ENCODE data around the gene SPOCD1.

SPOCD1 gene

DNA sequence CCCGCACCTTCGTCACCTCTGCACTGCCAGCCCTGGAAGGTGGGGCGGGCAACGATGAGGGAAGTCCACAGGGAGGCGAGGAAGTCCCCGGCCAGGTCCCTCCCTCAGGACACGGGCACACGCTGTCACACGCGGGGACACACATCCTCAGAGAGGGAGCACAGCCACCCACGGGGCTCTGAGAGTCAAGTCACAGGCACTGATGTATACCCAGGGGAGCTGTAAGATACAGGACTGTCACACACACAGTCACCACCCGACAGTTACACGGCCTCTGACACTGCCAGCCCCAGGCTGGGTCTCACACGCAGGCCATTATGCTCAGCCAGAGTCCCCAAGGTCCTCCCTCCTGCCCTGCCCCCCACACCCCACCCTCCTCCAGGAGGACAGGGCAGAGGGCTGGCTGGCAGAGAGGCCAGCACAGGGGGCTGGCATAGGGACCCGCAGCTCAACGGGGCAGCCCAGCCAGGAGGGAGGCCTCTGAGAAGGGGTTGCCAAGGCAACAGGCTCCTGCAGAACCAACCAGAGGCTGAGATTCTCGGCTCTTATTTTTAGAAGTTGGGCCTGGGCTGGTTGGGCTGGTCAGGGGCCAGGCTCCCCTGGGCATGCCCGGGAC is 34.0 kb downstream of the SPOCD1 start:
- Mint-ChIP-seq H3K27me3 (peaks cover 4% of the 10 kb centered on the region), H3K4me3 (no peak overlapping the region), H3K36me3 (ENCODE audit: low read depth) (no peaks in the 10 kb centered on the region), H3K27ac (no peak overlapping the region), H3K4me1 (peaks cover 5% of the 10 kb centered on the region), H3K9me3 (no peaks in the 10 kb centered on the region)
- DNase-seq, result no peak
- ATAC-seq, result no peak

GRCh38 chr1:31781138-31781755 is 34.6 kb downstream of the SPOCD1 start:
- peaks cover 5% of the 10 kb centered on the region for H3K4me1 Mint-ChIP-seq
- no peaks in the 10 kb centered on the region for H3K9me3 Mint-ChIP-seq
- ATAC-seq (no peak), DNase-seq (no peak)
- no peak overlapping the region for H3K4me3 Mint-ChIP-seq
- no peak overlapping the region for H3K27ac Mint-ChIP-seq
- H3K27me3 Mint-ChIP-seq, result peaks cover 5% of the 10 kb centered on the region
- no peaks in the 10 kb centered on the region for H3K36me3 Mint-ChIP-seq (ENCODE audit: low read depth)

DNA sequence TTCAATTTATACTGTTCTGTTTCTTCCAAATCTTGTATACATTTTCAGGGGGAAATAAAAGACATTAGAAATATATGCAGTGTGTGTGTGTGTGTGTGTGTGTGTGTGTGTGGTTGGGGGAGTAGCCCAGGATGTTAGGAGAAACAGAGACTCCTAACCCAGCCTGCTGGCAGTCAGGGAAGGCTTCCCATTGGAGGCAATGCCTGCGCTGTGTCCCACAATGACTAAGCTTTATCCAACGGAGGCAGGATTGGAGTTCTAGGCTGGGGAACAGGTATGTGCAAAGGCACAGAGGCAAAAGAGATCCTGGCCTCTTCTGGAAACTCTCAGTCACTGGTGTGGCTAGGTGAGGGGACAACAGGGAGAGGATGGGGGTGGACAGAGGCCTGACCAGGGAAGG is 35.2 kb downstream of the SPOCD1 start:
- Mint-ChIP-seq H3K4me1 (peaks cover 5% of the 10 kb centered on the region), H3K27me3 (peaks cover 8% of the 10 kb centered on the region), H3K9me3 (no peaks in the 10 kb centered on the region), H3K36me3 (ENCODE audit: low read depth) (no peaks in the 10 kb centered on the region), H3K27ac (peak overlapping the region; percentile 41), H3K4me3 (no peak overlapping the region)
- DNase-seq (no peak), ATAC-seq (no peak)

DNA sequence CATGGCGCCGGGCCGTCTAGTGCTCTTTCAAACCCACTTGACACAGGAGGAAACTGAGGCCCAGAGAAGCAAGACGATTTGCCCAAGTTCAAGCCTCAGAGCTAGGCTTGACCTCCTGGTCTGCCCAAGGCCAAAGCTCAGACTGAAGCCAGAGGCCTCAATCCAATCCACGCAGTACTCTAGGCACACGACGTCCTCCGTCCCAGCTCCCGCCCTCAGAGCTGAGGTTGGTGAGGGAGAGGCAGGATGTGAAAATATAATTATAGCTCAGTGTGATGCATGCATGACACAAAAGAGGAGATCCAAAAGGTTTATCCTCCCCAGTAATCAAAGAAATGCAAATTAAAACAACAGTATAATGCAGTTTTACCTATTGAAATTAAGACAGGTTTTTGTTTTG is 36.1 kb downstream of the SPOCD1 start:
- Mint-ChIP-seq H3K4me1 (peaks cover 4% of the 10 kb centered on the region), H3K9me3 (no peaks in the 10 kb centered on the region), H3K36me3 (ENCODE audit: low read depth) (no peaks in the 10 kb centered on the region), H3K27me3 (peaks cover 11% of the 10 kb centered on the region), H3K4me3 (no peak overlapping the region), H3K27ac (no peak overlapping the region)
- no peak for ATAC-seq
- no peak for DNase-seq

DNA sequence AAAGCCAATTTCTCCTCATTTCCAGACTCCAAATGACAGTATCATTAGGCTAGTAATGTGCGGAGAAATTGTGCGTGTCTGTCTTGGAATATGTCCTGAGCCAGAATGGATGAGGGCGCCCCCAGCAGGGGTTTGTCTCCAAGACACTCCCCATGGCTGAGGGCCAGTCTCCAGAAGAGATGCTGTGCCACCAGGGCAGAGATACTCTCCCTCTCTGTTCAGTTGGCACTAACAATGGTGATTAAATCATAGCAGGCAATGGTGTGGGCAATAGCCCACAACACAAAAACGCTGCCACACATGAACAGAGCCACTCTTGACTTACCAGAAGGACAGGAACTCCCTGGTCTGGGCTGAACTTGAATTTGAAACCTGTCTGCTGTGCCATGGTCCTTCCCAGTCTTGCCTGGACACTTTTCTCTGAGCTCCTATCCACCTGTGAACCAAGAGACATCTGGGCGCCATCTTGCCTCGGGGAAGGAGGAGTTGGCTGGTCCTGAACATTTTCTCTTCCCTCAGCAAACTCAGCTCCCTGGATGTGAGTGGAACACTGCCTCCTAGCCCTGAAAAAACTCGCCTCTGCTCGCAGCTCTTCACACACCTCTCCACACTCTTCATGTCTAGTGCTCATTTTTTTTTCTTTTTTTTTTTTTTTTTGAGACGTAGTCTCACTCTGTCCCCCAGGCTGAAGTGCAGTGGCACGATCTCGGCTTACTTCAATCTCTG is 36.9 kb downstream of the SPOCD1 start:
- peaks cover 4% of the 10 kb centered on the region for H3K4me1 Mint-ChIP-seq
- no peak overlapping the region for H3K4me3 Mint-ChIP-seq
- no peak overlapping the region for H3K27ac Mint-ChIP-seq
- peaks cover 19% of the 10 kb centered on the region for H3K27me3 Mint-ChIP-seq
- no peaks in the 10 kb centered on the region for H3K9me3 Mint-ChIP-seq
- ATAC-seq (no peak), DNase-seq (no peak)
- no peaks in the 10 kb centered on the region for H3K36me3 Mint-ChIP-seq (ENCODE audit: low read depth)

DNA sequence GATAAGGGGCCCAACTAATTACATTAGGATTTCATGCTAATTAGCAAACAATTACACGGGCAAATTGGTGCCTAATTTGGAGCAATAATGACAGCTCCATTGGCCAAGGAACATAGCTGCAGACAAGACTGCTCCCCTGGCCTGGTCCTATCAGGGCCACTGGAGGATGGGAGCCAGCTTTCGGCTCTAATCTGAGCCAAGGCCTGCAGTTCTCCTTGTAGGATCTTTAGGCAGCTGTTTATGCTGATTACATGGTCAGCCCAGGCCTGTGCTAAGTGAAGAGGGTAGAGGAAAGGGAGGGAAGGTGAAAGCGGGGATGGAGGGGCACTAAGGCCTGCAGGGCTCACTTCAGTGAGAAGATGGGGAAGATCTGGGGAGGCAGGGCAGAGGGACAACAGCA is 39.3 kb downstream of the SPOCD1 start:
- no peak for DNase-seq
- no peak for ATAC-seq
- H3K36me3 Mint-ChIP-seq (ENCODE audit: low read depth), result no peaks in the 10 kb centered on the region
- H3K27me3 Mint-ChIP-seq, result peaks cover 36% of the 10 kb centered on the region
- no peak overlapping the region for H3K27ac Mint-ChIP-seq
- no peak overlapping the region for H3K4me3 Mint-ChIP-seq
- H3K9me3 Mint-ChIP-seq, result no peaks in the 10 kb centered on the region
- peaks cover 21% of the 10 kb centered on the region for H3K4me1 Mint-ChIP-seq

- H3K27me3 Mint-ChIP-seq, result peaks cover 40% of the 10 kb centered on the region
- ATAC-seq (no peak), DNase-seq (no peak)
- H3K36me3 Mint-ChIP-seq (ENCODE audit: low read depth), result no peaks in the 10 kb centered on the region
- no peaks in the 10 kb centered on the region for H3K9me3 Mint-ChIP-seq
- no peak overlapping the region for H3K27ac Mint-ChIP-seq
- no peak overlapping the region for H3K4me3 Mint-ChIP-seq
- H3K4me1 Mint-ChIP-seq, result peaks cover 26% of the 10 kb centered on the region
Measured at GRCh38 chr1:31776032-31776431, 39.8 kb downstream of the SPOCD1 start.

- no peaks in the 10 kb centered on the region for H3K9me3 Mint-ChIP-seq
- H3K4me1 Mint-ChIP-seq, result peaks cover 30% of the 10 kb centered on the region
- DNase-seq (no peak), ATAC-seq (no peak)
- H3K27me3 Mint-ChIP-seq, result peaks cover 43% of the 10 kb centered on the region
- H3K27ac Mint-ChIP-seq, result no peak overlapping the region
- no peaks in the 10 kb centered on the region for H3K36me3 Mint-ChIP-seq (ENCODE audit: low read depth)
- no peak overlapping the region for H3K4me3 Mint-ChIP-seq
Measured at GRCh38 chr1:31775210-31775999, 40.4 kb downstream of the SPOCD1 start.

- DNase-seq (no peak), ATAC-seq (no peak)
- Mint-ChIP-seq H3K36me3 (ENCODE audit: low read depth) (no peaks in the 10 kb centered on the region), H3K9me3 (no peaks in the 10 kb centered on the region), H3K27ac (no peak overlapping the region), H3K27me3 (peaks cover 43% of the 10 kb centered on the region), H3K4me3 (no peak overlapping the region), H3K4me1 (peaks cover 32% of the 10 kb centered on the region)
Measured at GRCh38 chr1:31774495-31774894, 41.3 kb downstream of the SPOCD1 start.

DNA sequence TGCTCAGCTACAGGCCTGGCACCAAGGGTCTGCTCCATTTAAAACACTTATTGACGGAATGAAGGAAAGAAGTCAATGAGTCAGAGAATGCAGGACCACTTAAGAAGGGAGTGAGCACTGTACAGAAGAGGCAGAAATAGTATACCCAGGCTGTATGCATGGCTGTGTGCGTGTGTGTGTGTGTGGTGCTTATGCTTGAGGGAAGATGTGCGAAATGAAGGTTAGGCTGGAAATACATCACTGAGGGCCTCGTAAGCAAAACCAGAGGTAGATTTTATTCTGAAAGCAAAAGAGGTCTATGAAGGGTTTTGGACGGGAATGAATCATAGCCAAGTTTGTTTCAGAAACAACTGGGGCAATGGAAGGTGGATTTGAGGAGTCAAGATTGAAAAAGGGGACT is 42.0 kb downstream of the SPOCD1 start:
- Mint-ChIP-seq H3K27ac (no peak overlapping the region), H3K9me3 (no peaks in the 10 kb centered on the region), H3K4me3 (no peak overlapping the region), H3K27me3 (peaks cover 40% of the 10 kb centered on the region), H3K36me3 (ENCODE audit: low read depth) (no peaks in the 10 kb centered on the region), H3K4me1 (peaks cover 39% of the 10 kb centered on the region)
- ATAC-seq (no peak), DNase-seq (no peak)

GRCh38 chr1:31772669-31773248 is 43.1 kb downstream of the SPOCD1 start:
- DNase-seq (no peak), ATAC-seq (no peak)
- Mint-ChIP-seq H3K36me3 (ENCODE audit: low read depth) (no peaks in the 10 kb centered on the region), H3K4me1 (peaks cover 42% of the 10 kb centered on the region), H3K27ac (no peak overlapping the region), H3K9me3 (no peaks in the 10 kb centered on the region), H3K4me3 (peak overlapping the region; percentile 77), H3K27me3 (peaks cover 39% of the 10 kb centered on the region)

- DNase-seq (peak; percentile 42), ATAC-seq (peak; percentile 59)
- peak overlapping the region; percentile 65 for H3K27ac Mint-ChIP-seq
- no peaks in the 10 kb centered on the region for H3K36me3 Mint-ChIP-seq (ENCODE audit: low read depth)
- H3K4me1 Mint-ChIP-seq, result peaks cover 42% of the 10 kb centered on the region
- peak overlapping the region; percentile 77 for H3K4me3 Mint-ChIP-seq
- peaks cover 39% of the 10 kb centered on the region for H3K27me3 Mint-ChIP-seq
- H3K9me3 Mint-ChIP-seq, result no peaks in the 10 kb centered on the region
Measured at GRCh38 chr1:31771891-31772668, 43.7 kb downstream of the SPOCD1 start.

DNA sequence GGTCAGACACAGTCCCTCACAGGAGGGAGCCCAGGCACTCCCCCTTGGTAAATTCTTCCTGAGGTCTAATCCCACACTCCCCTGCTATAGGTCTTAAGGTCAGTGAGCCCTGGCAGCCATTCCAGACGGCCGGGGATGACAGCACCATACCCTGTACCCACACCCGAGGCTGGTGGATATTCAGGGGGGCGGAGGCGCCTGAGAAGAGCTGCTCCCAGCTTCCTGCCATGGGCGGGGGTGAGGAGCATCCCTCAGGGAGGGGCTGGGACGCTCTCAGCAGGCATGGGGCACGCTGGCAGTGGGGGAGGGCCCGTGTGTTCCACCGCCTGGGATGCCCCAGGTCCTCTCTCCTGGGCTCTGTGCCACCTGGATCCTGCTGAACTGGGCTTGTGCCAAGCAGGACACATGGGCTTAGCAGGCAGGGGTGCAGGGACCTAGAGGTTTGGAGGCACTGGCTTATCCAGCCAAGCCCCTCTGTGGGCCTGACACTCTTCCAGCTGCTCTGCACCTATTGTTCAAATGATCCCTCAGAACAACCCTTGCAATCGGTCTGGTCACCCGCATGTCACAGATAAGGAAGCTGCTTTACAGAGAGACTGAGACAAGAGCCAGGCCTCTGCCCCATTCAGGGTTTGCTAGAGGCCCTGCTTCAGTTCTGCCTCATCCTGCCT is 46.0 kb downstream of the SPOCD1 start:
- no peaks in the 10 kb centered on the region for H3K9me3 Mint-ChIP-seq
- no peaks in the 10 kb centered on the region for H3K36me3 Mint-ChIP-seq (ENCODE audit: low read depth)
- ATAC-seq (no peak), DNase-seq (no peak)
- H3K4me1 Mint-ChIP-seq, result peaks cover 42% of the 10 kb centered on the region
- no peak overlapping the region for H3K27ac Mint-ChIP-seq
- peaks cover 32% of the 10 kb centered on the region for H3K27me3 Mint-ChIP-seq
- no peak overlapping the region for H3K4me3 Mint-ChIP-seq

Measured in activated naive CD8-positive, alpha-beta T cell treated with anti-CD3 and anti-CD28 coated beads, Interleukin-2, amount 50 U/mL, for 24 hours (primary cell).